ENCODE measurements around the gene FBXL13. TPM values are rescaled to one million over a fixed set of nuclear protein-coding genes. Genes with fewer than 3 reads are reported as not detected.
"Not testable (repeated sequence)": the region's sequence is repeated elsewhere in the genome, so short reads cannot be mapped to it uniquely, and the experiment has no call there.

Gene FBXL13
- total RNA-seq, 1 experiment from 2014 or later, result 2.5 TPM

GRCh38 chr7:103037476-103037822, 37.1 kb downstream of the FBXL13 start:
- TF ChIP-seq TCF7L2 (IDR thresholded peaks at IDR 0.05; ENCODE audit: low read depth, low read length) (no peak), SIN3A (IDR thresholded peaks at IDR 0.05; ENCODE audit: borderline replicate concordance, insufficient read depth, low read depth, low read length) (no peak), CTCF (IDR thresholded peaks at IDR 0.05) (no peak), REST (IDR thresholded peaks at IDR 0.05; ENCODE audit: insufficient read depth in 1 of 2, low read depth in 2 of 2, low read length in 1 of 2) (no peak)
- H3K27me3 ChIP-seq (ENCODE audit: control insufficient read depth, insufficient read depth, low read length), result no peaks in the 10 kb centered on the region
- ChIA-PET POLR2A (no interaction called here), CTCF (interaction anchor here (0.6 kb wide), 1 partner anchor 25 kb away, joined by 3 read pairs; no protein-coding TSS in a partner anchor)
- DNase-seq (ENCODE audit: low read depth, low spot score), result no peak
- no peak for ATAC-seq
- no peak overlapping the region for H3K4me3 ChIP-seq (ENCODE audit: low read depth in 2 of 2, low read length in 2 of 2)
- BruUV-seq (replicated peaks), result no TSS peak
- no peaks in the 10 kb centered on the region for H3K9me3 ChIP-seq (ENCODE audit: control insufficient read depth, insufficient read depth, low read depth, low read length)
- H3K4me1 ChIP-seq (ENCODE audit: control insufficient read depth, insufficient read depth, low read length), result no peaks in the 10 kb centered on the region
- intact Hi-C loops (cut with micrococcal nuclease; ENCODE audit: unreplicated experiment) (no loop called here), in situ Hi-C loops (cut with HindIII; ENCODE audit: low pct_unique_long_range_greater_than_20kb, low sequenced_read_pairs) (no loop called here)
- H3K36me3 ChIP-seq (ENCODE audit: control insufficient read depth, insufficient read depth, low read length), result no peaks in the 10 kb centered on the region
- H3K27ac ChIP-seq (ENCODE audit: low read length), result no peak overlapping the region

GRCh38 chr7:103034318-103034717, 40.3 kb downstream of the FBXL13 start:
- H3K36me3 ChIP-seq (ENCODE audit: control insufficient read depth, insufficient read depth, low read length); intact Hi-C loops (cut with micrococcal nuclease; ENCODE audit: unreplicated experiment); H3K4me1 ChIP-seq (ENCODE audit: control insufficient read depth, insufficient read depth, low read length); in situ Hi-C loops (cut with HindIII; ENCODE audit: low pct_unique_long_range_greater_than_20kb, low sequenced_read_pairs); DNase-seq (ENCODE audit: low read depth, low spot score); H3K27me3 ChIP-seq (ENCODE audit: control insufficient read depth, insufficient read depth, low read length); H3K4me3 ChIP-seq (ENCODE audit: low read depth in 2 of 2, low read length in 2 of 2); BruUV-seq (replicated peaks); ATAC-seq; H3K9me3 ChIP-seq (ENCODE audit: control insufficient read depth, insufficient read depth, low read depth, low read length); H3K27ac ChIP-seq (ENCODE audit: low read length); CTCF ChIA-PET; POLR2A ChIA-PET: not testable (repeated sequence)

GRCh38 chr7:103031781-103032180, 42.8 kb downstream of the FBXL13 start:
- no peak for ATAC-seq
- no peaks in the 10 kb centered on the region for H3K9me3 ChIP-seq (ENCODE audit: control insufficient read depth, insufficient read depth, low read depth, low read length)
- H3K4me1 ChIP-seq (ENCODE audit: control insufficient read depth, insufficient read depth, low read length), result no peaks in the 10 kb centered on the region
- no peak overlapping the region for H3K4me3 ChIP-seq (ENCODE audit: low read depth in 2 of 2, low read length in 2 of 2)
- intact Hi-C loops (cut with micrococcal nuclease; ENCODE audit: unreplicated experiment), result no loop called here
- ChIA-PET CTCF (no interaction called here), POLR2A (no interaction called here)
- TF ChIP-seq REST (IDR thresholded peaks at IDR 0.05; ENCODE audit: insufficient read depth in 1 of 2, low read depth in 2 of 2, low read length in 1 of 2) (no peak), CTCF (IDR thresholded peaks at IDR 0.05) (no peak), POLR2AphosphoS5 (IDR thresholded peaks at IDR 0.05; ENCODE audit: low read depth, low read length) (no peak), SIN3A (IDR thresholded peaks at IDR 0.05; ENCODE audit: borderline replicate concordance, insufficient read depth, low read depth, low read length) (no peak), TCF7L2 (IDR thresholded peaks at IDR 0.05; ENCODE audit: low read depth, low read length) (no peak)
- H3K27me3 ChIP-seq (ENCODE audit: control insufficient read depth, insufficient read depth, low read length), result no peaks in the 10 kb centered on the region
- BruUV-seq (replicated peaks), result no TSS peak
- in situ Hi-C loops (cut with HindIII; ENCODE audit: low pct_unique_long_range_greater_than_20kb, low sequenced_read_pairs), result no loop called here
- DNase-seq (ENCODE audit: low read depth, low spot score), result no peak
- H3K36me3 ChIP-seq (ENCODE audit: control insufficient read depth, insufficient read depth, low read length), result no peaks in the 10 kb centered on the region
- H3K27ac ChIP-seq (ENCODE audit: low read length), result no peak overlapping the region
